Skeletal muscle tissue (tissue), 4 donors: ENCODE data around the gene PALD1. TPM values are rescaled to one million over a fixed set of nuclear protein-coding genes. Genes with fewer than 3 reads are reported as not detected.

Source experiments
- H3K27ac ChIP-seq: one replicate; pipeline ENCODE4 v1.7.0; 2013; ENCODE audit warnings: mild to moderate bottlenecking, low read depth, low read length, inconsistent platforms
- H3K27me3 ChIP-seq, 3 donors: one replicate each; pipeline ENCODE4 v1.7.0; 2013; ENCODE audit warnings: low read length in 3 of 3; ENCODE audit not compliant: control insufficient read depth in 3 of 3, insufficient read depth in 3 of 3
- H3K36me3 ChIP-seq, 3 donors: one replicate each; pipeline ENCODE4 v1.7.0; 2013; ENCODE audit warnings: low read length in 3 of 3; ENCODE audit not compliant: control insufficient read depth in 3 of 3, insufficient read depth in 3 of 3
- H3K4me1 ChIP-seq, 3 donors: one replicate each; pipeline ENCODE4 v1.7.0; 2013; ENCODE audit warnings: low read length in 3 of 3, mild to moderate bottlenecking in 3 of 3; ENCODE audit not compliant: control insufficient read depth in 3 of 3, insufficient read depth in 3 of 3
- H3K4me3 ChIP-seq, 3 donors: one replicate each; pipeline ENCODE4 v1.7.0; 2013; ENCODE audit warnings: low read length in 3 of 3
- H3K9ac ChIP-seq, 3 donors: one replicate each; pipeline ENCODE4 v1.7.0; 2013; ENCODE audit warnings: low read length in 3 of 3, mild to moderate bottlenecking in 3 of 3, moderate library complexity in 2 of 3, low read depth in 1 of 3
- H3K9me3 ChIP-seq, 3 donors: one replicate each; pipeline ENCODE4 v1.7.0; 2013; ENCODE audit warnings: low read length in 3 of 3; ENCODE audit not compliant: control insufficient read depth in 3 of 3
- total RNA-seq: library from RNA; depleted of rRNA; stranded (reverse); fragments of >200 nt; gene quantifications from one replicate; pipeline ENCODE4 v1.2.3, GENCODE V29; 2014
- donor health status: Osteomylitis.

PALD1 gene
- total RNA-seq, 1 donor from 2014 or later, result 15.7 TPM

DNA sequence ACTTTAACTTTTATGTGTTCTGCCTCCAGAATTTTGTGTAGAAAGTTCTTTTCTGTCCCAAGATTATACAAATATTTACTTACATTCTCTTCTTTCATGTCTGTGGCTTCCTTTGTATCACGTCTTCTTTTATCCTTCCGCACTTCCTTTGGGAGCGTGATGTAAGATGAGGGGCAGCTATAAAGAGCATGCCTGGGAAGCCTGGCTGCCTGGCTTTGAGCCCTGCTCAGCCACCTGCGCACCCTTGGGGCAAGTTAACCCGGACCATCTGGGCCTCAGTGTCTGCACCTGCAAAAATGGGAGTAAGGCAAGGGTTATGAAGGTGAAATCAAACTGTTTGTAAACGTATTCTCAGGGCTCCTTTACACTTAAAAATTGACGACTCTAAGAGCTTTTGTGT, 25.2 kb downstream of the PALD1 start:
- H3K27me3 ChIP-seq, result no peaks in the 10 kb centered on the region
- peaks cover 21 to 31% (median 29%) of the 10 kb centered on the region in 3 donors for H3K4me1 ChIP-seq
- no peak overlapping the region for H3K27ac ChIP-seq
- H3K36me3 ChIP-seq, result no peaks in the 10 kb centered on the region
- no peaks in the 10 kb centered on the region for H3K9me3 ChIP-seq
- no peak overlapping the region for H3K4me3 ChIP-seq
- H3K9ac ChIP-seq, result no peak overlapping the region

GRCh38 chr10:70504521-70505358, 26.2 kb downstream of the PALD1 start:
- no peak overlapping the region for H3K9ac ChIP-seq
- no peaks in the 10 kb centered on the region for H3K27me3 ChIP-seq
- H3K4me1 ChIP-seq, result peaks cover 27 to 36% (median 35%) of the 10 kb centered on the region in 3 donors
- no peak overlapping the region for H3K27ac ChIP-seq
- no peaks in the 10 kb centered on the region for H3K9me3 ChIP-seq
- no peaks in the 10 kb centered on the region for H3K36me3 ChIP-seq
- H3K4me3 ChIP-seq, result no peak overlapping the region

- Histone ChIP-seq H3K4me3 (no peak overlapping the region), H3K9ac (no peak overlapping the region), H3K27ac (no peak overlapping the region), H3K4me1 (peaks cover 34 to 37% (median 35%) of the 10 kb centered on the region in 3 donors), H3K9me3 (no peaks in the 10 kb centered on the region), H3K27me3 (no peaks in the 10 kb centered on the region), H3K36me3 (no peaks in the 10 kb centered on the region)
Observed at GRCh38 chr10:70505908-70506307, 27.3 kb downstream of the PALD1 start.

DNA sequence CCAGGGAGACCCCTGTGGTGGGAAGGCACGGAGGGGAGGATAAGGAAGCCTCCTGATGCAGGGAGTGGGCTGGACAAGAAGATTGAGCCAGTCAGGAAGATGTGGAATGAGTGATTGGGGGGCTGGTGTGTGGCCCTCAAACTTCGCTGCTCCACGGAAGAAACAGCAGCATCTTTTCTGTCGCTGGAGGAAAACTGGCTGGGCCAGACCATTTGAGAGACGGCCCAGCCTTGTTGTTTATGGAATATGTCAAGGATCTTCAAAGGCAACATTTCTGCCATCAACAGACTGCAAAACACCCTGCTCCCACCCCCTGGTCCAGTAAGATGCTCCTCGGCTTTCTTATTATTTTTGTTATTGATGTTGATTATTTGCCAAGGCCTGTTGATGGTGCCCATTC, 29.4 kb downstream of the PALD1 start:
- no peak overlapping the region for H3K27ac ChIP-seq

DNA sequence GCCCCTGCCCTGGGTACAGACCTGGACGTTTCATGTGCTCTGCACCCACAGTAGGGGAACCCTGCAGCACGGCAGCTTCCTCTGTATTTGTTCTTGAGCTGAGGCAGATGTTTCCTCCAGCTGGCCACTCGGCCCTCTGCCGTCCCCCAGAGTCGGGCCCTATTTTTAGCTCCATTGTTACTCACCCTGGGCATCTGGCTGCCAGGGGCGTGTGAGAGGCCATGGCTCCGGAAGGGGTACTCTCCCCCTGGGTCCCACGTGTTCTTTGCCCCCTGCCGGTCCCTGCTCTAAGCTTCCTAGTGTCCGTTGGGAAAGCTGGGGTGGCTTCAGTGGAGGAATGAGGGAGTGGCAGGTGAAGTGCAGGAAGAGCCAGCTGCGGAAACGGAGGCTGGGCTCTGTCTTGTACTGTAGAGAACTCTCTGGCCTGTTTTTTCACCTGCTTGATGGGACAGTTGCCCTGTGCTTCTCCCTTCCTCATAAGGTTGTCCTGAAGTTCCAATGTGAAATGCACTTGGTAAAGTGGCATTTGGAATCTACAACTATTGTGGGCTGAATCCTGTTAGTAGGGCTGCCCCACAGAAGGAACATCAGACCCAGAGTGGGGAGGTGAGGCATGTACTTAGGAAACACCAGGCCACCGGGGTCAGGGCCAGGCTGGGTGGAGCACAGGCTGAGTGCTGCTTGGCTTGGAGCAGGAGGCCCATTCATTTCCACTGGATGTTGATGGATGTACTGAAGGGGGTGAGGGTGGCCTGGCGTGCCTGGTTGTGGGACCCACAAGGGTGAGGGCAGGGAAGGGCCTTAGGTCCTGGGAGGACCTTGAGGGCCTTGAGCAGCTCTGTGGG, 30.6 kb downstream of the PALD1 start:
- Histone ChIP-seq H3K9me3 (no peaks in the 10 kb centered on the region), H3K27me3 (no peaks in the 10 kb centered on the region), H3K27ac (peak overlapping the region; percentile 62), H3K36me3 (no peaks in the 10 kb centered on the region), H3K9ac (peak overlapping the region in 1 of 3 donors; percentile 66), H3K4me1 (peaks cover 46 to 51% (median 48%) of the 10 kb centered on the region in 3 donors), H3K4me3 (peak overlapping the region in 2 of 3 donors; percentile 29 to 39)

More for the DNA sequence above, 29.4 kb downstream of the PALD1 start:
- Histone ChIP-seq H3K27me3 (no peaks in the 10 kb centered on the region), H3K36me3 (no peaks in the 10 kb centered on the region), H3K4me3 (no peak overlapping the region), H3K9ac (no peak overlapping the region), H3K9me3 (no peaks in the 10 kb centered on the region), H3K4me1 (peaks cover 46 to 48% (median 48%) of the 10 kb centered on the region in 3 donors)

- peak overlapping the region; percentile 62 for H3K27ac ChIP-seq
- peaks cover 49 to 56% (median 52%) of the 10 kb centered on the region in 3 donors for H3K4me1 ChIP-seq
- H3K9ac ChIP-seq, result no peak overlapping the region
- no peak overlapping the region for H3K4me3 ChIP-seq
- H3K9me3 ChIP-seq, result no peaks in the 10 kb centered on the region
- H3K27me3 ChIP-seq, result no peaks in the 10 kb centered on the region
- no peaks in the 10 kb centered on the region for H3K36me3 ChIP-seq
Observed at GRCh38 chr10:70509757-70510147, 31.2 kb downstream of the PALD1 start.

- Histone ChIP-seq H3K9me3 (no peaks in the 10 kb centered on the region), H3K27me3 (no peaks in the 10 kb centered on the region), H3K36me3 (no peaks in the 10 kb centered on the region), H3K9ac (peak overlapping the region in 1 of 3 donors; percentile 47), H3K4me3 (no peak overlapping the region), H3K27ac (peak overlapping the region; percentile 62), H3K4me1 (peaks cover 54 to 63% (median 59%) of the 10 kb centered on the region in 3 donors)
Observed at GRCh38 chr10:70510453-70510852, 31.9 kb downstream of the PALD1 start.

- Histone ChIP-seq H3K4me1 (peaks cover 57 to 67% (median 64%) of the 10 kb centered on the region in 3 donors), H3K4me3 (peak overlapping the region in 1 of 3 donors; percentile 17), H3K27me3 (no peaks in the 10 kb centered on the region), H3K36me3 (no peaks in the 10 kb centered on the region), H3K9me3 (no peaks in the 10 kb centered on the region), H3K9ac (peak overlapping the region in 1 of 3 donors; percentile 47), H3K27ac (peak overlapping the region; percentile 62)
Observed at GRCh38 chr10:70510904-70511303, 32.3 kb downstream of the PALD1 start.

DNA sequence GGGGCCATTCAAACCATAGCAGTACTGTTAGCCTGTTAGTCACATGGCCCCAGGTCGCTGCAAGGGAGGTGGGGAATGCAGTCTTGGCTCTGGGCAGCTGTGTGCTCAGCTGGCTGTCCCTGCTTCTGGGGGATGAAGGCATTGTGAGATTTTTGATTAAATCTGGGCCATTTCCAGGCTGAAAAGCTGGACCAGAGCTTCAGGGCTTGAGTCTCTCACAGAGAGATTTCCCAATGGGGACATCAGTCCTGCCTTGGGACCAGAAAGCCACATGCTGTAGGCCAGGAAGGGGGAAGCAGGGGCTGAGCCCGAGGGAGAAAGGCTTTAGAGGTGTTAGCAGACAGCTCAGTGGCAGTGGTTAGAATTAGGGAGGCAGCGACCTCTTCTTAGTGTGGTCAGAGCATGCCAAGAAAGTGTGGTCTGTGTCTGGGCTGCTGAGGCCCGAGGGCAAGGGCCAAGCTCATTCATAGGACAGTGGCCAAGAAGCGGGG, 33.6 kb downstream of the PALD1 start:
- Histone ChIP-seq H3K9ac (no peak overlapping the region), H3K9me3 (no peaks in the 10 kb centered on the region), H3K4me3 (no peak overlapping the region), H3K27me3 (no peaks in the 10 kb centered on the region), H3K4me1 (peaks cover 57 to 67% (median 67%) of the 10 kb centered on the region in 3 donors), H3K27ac (no peak overlapping the region), H3K36me3 (no peaks in the 10 kb centered on the region)
